HEK293T (cell line): ENCODE data around the gene IQGAP3.

ENCODE experiments used
- ARNT ChIP-seq: fragments of 450-650 bp; IDR thresholded peaks from 2 replicates; pipeline ENCODE4 v1.6.1; 2017; ENCODE audit warnings: mild to moderate bottlenecking
- BHLHE40 ChIP-seq: fragments of 450-650 bp; IDR thresholded peaks from 2 replicates; pipeline ENCODE4 v1.6.1; 2016; ENCODE audit warnings: mild to moderate bottlenecking, moderate library complexity, borderline replicate concordance
- CTBP1 ChIP-seq: fragments of 450-650 bp; IDR thresholded peaks from 2 replicates; pipeline ENCODE4 v1.6.1; 2016; ENCODE audit warnings: borderline replicate concordance
- ELF4 ChIP-seq: fragments of 450-650 bp; IDR thresholded peaks from 2 replicates; pipeline ENCODE4 v1.6.1; 2017; ENCODE audit warnings: antibody characterized with exemption
- FOXA1 ChIP-seq: fragments of 450-650 bp; IDR thresholded peaks from 2 replicates; pipeline ENCODE4 v1.6.1; 2016; ENCODE audit warnings: mild to moderate bottlenecking
- FOXM1 ChIP-seq: fragments of 450-650 bp; IDR thresholded peaks from 2 replicates; pipeline ENCODE4 v1.6.1; 2017; ENCODE audit warnings: mild to moderate bottlenecking, borderline replicate concordance
- HDGF ChIP-seq: fragments of 450-650 bp; IDR thresholded peaks from 2 replicates; pipeline ENCODE4 v1.6.1; 2017; ENCODE audit warnings: antibody characterized with exemption, borderline replicate concordance
- LEF1 ChIP-seq: fragments of 450-650 bp; IDR thresholded peaks from 2 replicates; pipeline ENCODE4 v1.6.1; 2017; ENCODE audit warnings: mild to moderate bottlenecking, borderline replicate concordance
- NFRKB ChIP-seq: fragments of 450-650 bp; IDR thresholded peaks from 2 replicates; pipeline ENCODE4 v1.6.1; 2016; ENCODE audit warnings: mild to moderate bottlenecking, moderate library complexity
- SP1 ChIP-seq: fragments of 450-650 bp; IDR thresholded peaks from 2 replicates; pipeline ENCODE4 v1.6.1; 2017
- SUZ12 ChIP-seq: fragments of 450-650 bp; IDR thresholded peaks from 2 replicates; pipeline ENCODE4 v1.6.1; 2016; ENCODE audit warnings: mild to moderate bottlenecking
- TARDBP ChIP-seq: fragments of 450-650 bp; IDR thresholded peaks from 2 replicates; pipeline ENCODE4 v1.6.1; 2016

GRCh38 chr1:156553860-156554485, 18.4 kb downstream of the IQGAP3 start:
- no peak for TF ChIP-seq SP1
- TF ChIP-seq ELF4 = no peak
- no peak for TF ChIP-seq LEF1
- no peak for TF ChIP-seq HDGF
- no peak for TF ChIP-seq CTBP1
- TF ChIP-seq ARNT = no peak
- no peak for TF ChIP-seq FOXA1
- TF ChIP-seq FOXM1 = no peak
- no peak for TF ChIP-seq NFRKB
- TF ChIP-seq BHLHE40 = no peak
- no peak for TF ChIP-seq SUZ12
- TF ChIP-seq TARDBP = no peak
